Ovary (tissue), 3 donors: ENCODE data around the gene WDFY4.

Source experiments
- CTCF ChIP-seq, 3 donors: fragments of 450-650 bp in 2 of 3; fragments of 200-600 bp in 1 of 3; IDR thresholded peaks; one replicate each; pipeline versions ENCODE4 v1.5.1 to v1.8.0; 2016 to 2022; ENCODE audit warnings: antibody characterized with exemption in 3 of 3, mild to moderate bottlenecking in 1 of 3
- EP300 ChIP-seq: sonication (generic); formaldehyde crosslinking; IDR thresholded peaks from one replicate; pipeline ENCODE4 v1.6.1; 2017; ENCODE audit warnings: antibody characterized with exemption
- POLR2A ChIP-seq: fragments of 450-650 bp; IDR thresholded peaks from one replicate; pipeline ENCODE4 v1.6.1; 2017; ENCODE audit warnings: antibody characterized with exemption, mild to moderate bottlenecking, moderate library complexity
- donor health status: DM: no; HTN: no; CAD: no.

DNA sequence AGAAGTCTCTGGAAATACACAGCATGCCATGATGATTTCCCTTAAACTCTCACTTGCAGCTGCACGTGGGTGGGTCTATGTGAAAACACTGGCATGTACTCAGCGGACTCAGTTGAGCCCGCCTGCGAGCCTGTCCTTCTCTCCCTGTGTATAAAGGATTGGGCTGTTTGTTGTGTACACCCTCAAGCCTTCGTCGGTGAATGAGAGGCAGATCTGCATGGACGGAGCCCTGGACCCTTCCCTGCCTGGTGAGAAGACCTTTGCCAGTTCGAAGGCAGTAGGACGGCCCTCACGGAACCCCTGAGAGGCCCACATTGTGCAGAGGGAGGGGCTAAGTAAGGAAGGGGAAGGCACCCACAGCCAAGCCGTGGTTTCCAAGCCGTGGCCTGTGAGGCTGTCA, 121.2 kb downstream of the WDFY4 start:
- no peak for TF ChIP-seq EP300
- TF ChIP-seq POLR2A, result no peak
- no peak for TF ChIP-seq CTCF (IDR thresholded peaks at IDR 0.05)
